Tibial nerve (tissue), 4 donors: ENCODE results near the gene MADD. TPM values are rescaled to one million over a fixed set of nuclear protein-coding genes. Genes with fewer than 3 reads are reported as not detected.

ENCODE experiments used
- DNase-seq, 2 donors: peaks; one replicate each; pipeline ENCODE4 v3.0.0-alpha.2; 2019; ENCODE audit warnings: low spot score in 2 of 2
- H3K27ac ChIP-seq, 4 donors: fragments of 200-600 bp; sonication (generic) in 3 of 4; one replicate each; pipeline ENCODE4 v1.5.1; 2017 to 2019; ENCODE audit warnings: mild to moderate bottlenecking in 1 of 4
- H3K27me3 ChIP-seq, 2 donors: fragments of 200-600 bp; sonication (generic) in 1 of 2; one replicate each; pipeline versions ENCODE4 v1.5.1 to v1.6.0; 2017 to 2019
- H3K36me3 ChIP-seq, 3 donors: fragments of 200-600 bp; sonication (generic); one replicate each; pipeline ENCODE4 v1.5.1; 2018 to 2019
- H3K4me1 ChIP-seq, 4 donors: fragments of 200-600 bp; sonication (generic) in 3 of 4; one replicate each; pipeline ENCODE4 v1.5.1; 2017 to 2019
- H3K4me3 ChIP-seq, 4 donors: fragments of 200-600 bp; sonication (generic) in 3 of 4; one replicate each; pipeline ENCODE4 v1.5.1; 2017 to 2019; ENCODE audit warnings: mild to moderate bottlenecking in 1 of 4, moderate library complexity in 1 of 4
- H3K9me3 ChIP-seq, 4 donors: fragments of 200-600 bp; sonication (generic) in 3 of 4; one replicate each; pipeline ENCODE4 v1.5.1; 2017 to 2019
- CTCF ChIP-seq, 5 experiments: fragments of 200-600 bp in 3 of 5; fragments of 450-650 bp in 2 of 5; sonication (generic) in 3 of 5; IDR thresholded peaks; one replicate each; pipeline ENCODE4 v1.5.1; 2016 to 2019; ENCODE audit warnings: antibody characterized with exemption in 5 of 5, mild to moderate bottlenecking in 3 of 5, moderate library complexity in 2 of 5
- EP300 ChIP-seq, 2 donors: sonication (generic); formaldehyde crosslinking; IDR thresholded peaks; one replicate each; pipeline ENCODE4 v1.6.1; 2017; ENCODE audit warnings: antibody characterized with exemption in 2 of 2, mild to moderate bottlenecking in 1 of 2
- POLR2A ChIP-seq, 2 donors: fragments of 450-650 bp; IDR thresholded peaks; one replicate each; pipeline ENCODE4 v1.6.1; 2017; ENCODE audit warnings: antibody characterized with exemption in 2 of 2, mild to moderate bottlenecking in 2 of 2, moderate library complexity in 2 of 2
- WGBS, 2 donors: methylation state at CpG; one replicate each; pipeline ENCODE4 v1.1.5; 2018; 5-methylcytosine and 5-hydroxymethylcytosine counted together
- total RNA-seq, 4 donors: library from RNA; depleted of rRNA; stranded (reverse); fragments of >200 nt; gene quantifications; one replicate each; pipeline ENCODE4 v1.1.0, GENCODE V29; 2016

MADD gene
- total RNA-seq, 4 donors from 2014 or later = 41.9 to 68.0 (median 52.2) TPM

GRCh38 chr11:47239852-47240251, 30.1 kb upstream of the MADD start:
- 87 to 91% methylated on average over 10 of the region's 10 CpGs for WGBS, 2 donors
- H3K27me3 ChIP-seq = no peaks in the 10 kb centered on the region
- no peak for DNase-seq
- H3K36me3 ChIP-seq = peaks cover 0 to 79% (median 26%) of the 10 kb centered on the region in 3 donors
- H3K27ac ChIP-seq = no peak overlapping the region
- TF ChIP-seq CTCF (IDR thresholded peaks at IDR 0.05) (no peak), EP300 (IDR thresholded peaks at IDR 0.05) (no peak), POLR2A (IDR thresholded peaks at IDR 0.05) (no peak)
- H3K4me1 ChIP-seq = peaks cover 0 to 10% (median 0%) of the 10 kb centered on the region in 4 donors
- no peak overlapping the region for H3K4me3 ChIP-seq
- H3K9me3 ChIP-seq = no peaks in the 10 kb centered on the region

GRCh38 chr11:47241841-47242301, 28.1 kb upstream of the MADD start:
- 90% methylated on average over 3 of the region's 3 CpGs for WGBS, 2 donors
- H3K27me3 ChIP-seq = no peaks in the 10 kb centered on the region
- no peak for TF ChIP-seq CTCF (IDR thresholded peaks at IDR 0.05)
- TF ChIP-seq EP300 (IDR thresholded peaks at IDR 0.05) = no peak
- no peaks in the 10 kb centered on the region for H3K9me3 ChIP-seq
- DNase-seq = no peak
- peaks cover 0 to 92% (median 29%) of the 10 kb centered on the region in 3 donors for H3K36me3 ChIP-seq
- H3K27ac ChIP-seq = no peak overlapping the region
- no peak overlapping the region for H3K4me3 ChIP-seq
- peaks cover 0 to 20% (median 0%) of the 10 kb centered on the region in 4 donors for H3K4me1 ChIP-seq

DNA sequence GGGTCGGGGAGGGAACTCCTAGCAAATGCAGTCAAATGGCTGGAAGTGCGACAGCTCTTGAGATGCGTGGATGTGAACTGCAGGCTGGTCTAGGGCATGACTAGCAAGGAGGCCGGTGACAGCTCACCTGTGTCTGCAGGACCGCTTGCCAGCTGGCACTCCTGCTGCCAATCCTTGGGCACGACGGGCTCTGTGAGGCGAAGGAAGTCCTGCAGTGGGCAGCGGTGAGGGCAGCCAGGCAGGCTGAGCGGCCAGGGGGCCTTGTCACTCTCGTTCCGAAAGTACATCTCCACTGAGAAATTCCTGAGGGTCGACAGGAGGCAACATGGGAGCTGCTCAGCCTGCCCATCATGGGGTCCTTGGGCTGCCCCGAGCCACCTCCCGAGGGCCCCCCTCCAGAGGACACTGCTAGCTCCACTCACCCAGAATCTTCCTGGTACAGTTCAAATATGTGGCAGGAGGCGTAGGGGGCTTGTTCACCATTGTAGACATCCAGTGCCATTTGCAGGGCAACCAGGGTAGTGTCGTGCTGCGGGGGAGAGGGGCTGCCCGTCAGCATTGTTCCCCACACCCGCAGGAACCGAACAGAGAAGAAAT, 27.2 kb upstream of the MADD start:
- DNase-seq = no peak
- TF ChIP-seq EP300 (IDR thresholded peaks at IDR 0.05) (no peak), POLR2A (IDR thresholded peaks at IDR 0.05) (no peak), CTCF (IDR thresholded peaks at IDR 0.05) (no peak)
- Histone ChIP-seq H3K27me3 (no peaks in the 10 kb centered on the region), H3K9me3 (no peaks in the 10 kb centered on the region), H3K4me1 (peaks cover 0 to 26% (median 5%) of the 10 kb centered on the region in 4 donors), H3K36me3 (peaks cover 0 to 94% (median 29%) of the 10 kb centered on the region in 3 donors), H3K27ac (no peak overlapping the region), H3K4me3 (no peak overlapping the region)
- WGBS, 2 donors = 86 to 88% methylated on average over 16 to 21 of the region's 21 CpGs

DNA sequence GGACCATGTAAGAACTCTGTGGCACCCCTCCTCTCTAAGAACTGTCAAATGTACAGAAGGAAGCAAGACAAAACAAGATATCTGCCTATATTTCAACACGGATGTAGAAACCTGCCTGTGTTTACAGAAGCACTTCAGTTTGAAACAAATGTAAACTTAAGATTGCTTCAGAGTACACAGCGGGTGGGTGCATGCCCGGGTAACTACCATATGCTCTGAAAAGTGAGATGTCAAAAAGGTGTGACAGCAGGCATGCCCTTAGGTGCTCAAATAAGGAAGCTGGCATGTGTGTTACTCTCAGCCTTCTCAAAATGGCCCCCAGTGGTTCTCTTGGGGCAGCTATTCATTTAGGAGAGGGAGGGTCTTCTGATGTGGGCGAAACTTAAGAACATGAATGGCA, 26.5 kb upstream of the MADD start:
- Histone ChIP-seq H3K4me1 (peaks cover 0 to 25% (median 10%) of the 10 kb centered on the region in 4 donors), H3K4me3 (no peak overlapping the region), H3K36me3 (peaks cover 0 to 87% (median 29%) of the 10 kb centered on the region in 3 donors), H3K27ac (no peak overlapping the region), H3K27me3 (no peaks in the 10 kb centered on the region), H3K9me3 (no peaks in the 10 kb centered on the region)
- WGBS, 2 donors = 80 to 82% methylated on average over 4 of the region's 4 CpGs
- TF ChIP-seq POLR2A (IDR thresholded peaks at IDR 0.05) (no peak), EP300 (IDR thresholded peaks at IDR 0.05) (no peak), CTCF (IDR thresholded peaks at IDR 0.05) (no peak)
- no peak for DNase-seq

DNA sequence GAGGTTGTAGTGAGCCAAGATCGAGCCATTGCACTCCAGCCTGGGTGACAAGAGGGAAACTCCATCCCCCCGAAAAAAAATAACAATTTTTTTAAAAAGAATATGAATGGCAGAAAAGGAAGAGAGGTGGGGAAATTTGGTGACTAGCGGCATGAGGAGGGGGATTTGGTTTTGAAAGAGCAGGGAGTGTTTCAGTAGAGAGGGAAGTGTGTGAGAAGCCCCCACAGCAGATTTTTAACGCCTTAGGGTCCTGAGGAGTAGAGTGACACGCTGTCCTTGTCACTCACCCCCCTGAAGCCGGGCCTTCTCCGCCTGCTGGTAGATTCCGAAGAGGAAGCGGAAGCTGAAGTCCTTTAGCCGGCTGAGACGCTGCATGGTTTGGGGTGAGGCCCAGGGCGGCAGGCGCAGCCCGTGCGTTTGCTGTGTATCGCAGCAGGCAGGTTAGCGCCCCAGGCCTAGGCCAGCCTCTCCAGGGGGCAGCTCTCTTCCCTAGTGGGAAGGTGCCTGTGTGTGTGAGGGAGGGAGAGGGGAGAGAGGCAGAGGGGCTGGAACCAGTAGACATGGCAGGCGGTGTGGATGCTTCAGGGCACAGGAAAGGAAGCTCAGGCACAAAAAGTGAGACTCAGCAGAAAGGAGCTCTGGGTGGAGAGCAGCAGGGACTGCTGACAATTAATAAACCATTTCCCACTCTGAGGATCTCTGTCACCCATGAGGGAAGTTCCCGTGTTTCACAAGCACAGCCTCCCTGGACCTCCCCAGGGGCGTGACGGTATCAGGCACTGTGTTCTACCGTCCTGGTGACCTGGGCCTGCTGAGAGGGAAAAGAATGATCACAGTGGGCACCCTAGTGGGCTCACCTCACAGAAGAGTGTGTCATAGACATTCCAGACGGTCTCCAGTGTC, 25.2 kb upstream of the MADD start:
- H3K36me3 ChIP-seq = peaks cover 0 to 74% (median 27%) of the 10 kb centered on the region in 3 donors
- DNase-seq = no peak
- 82 to 87% methylated on average over 23 of the region's 23 CpGs for WGBS, 2 donors

More for the DNA sequence above, 25.2 kb upstream of the MADD start:
- peak overlapping the region in 1 of 4 donors; percentile 17 for H3K27ac ChIP-seq
- H3K4me3 ChIP-seq = no peak overlapping the region
- H3K4me1 ChIP-seq = peaks cover 0 to 32% (median 15%) of the 10 kb centered on the region in 4 donors
- H3K9me3 ChIP-seq = no peaks in the 10 kb centered on the region
- TF ChIP-seq EP300 (IDR thresholded peaks at IDR 0.05) = no peak
- no peak for TF ChIP-seq CTCF (IDR thresholded peaks at IDR 0.05)
- no peak for TF ChIP-seq POLR2A (IDR thresholded peaks at IDR 0.05)
- H3K27me3 ChIP-seq = no peaks in the 10 kb centered on the region
